GM21360 (cell line): Measurements from ENCODE around the gene CLDN24.

Source experiments
- ATAC-seq: cut with Tn5 transposase; IDR thresholded peaks from one replicate; pipeline ENCODE4 v1.9.1; 2021; ENCODE audit warnings: mild to moderate bottlenecking, moderate library complexity; ENCODE audit not compliant: unreplicated experiment

The CLDN24 gene

DNA sequence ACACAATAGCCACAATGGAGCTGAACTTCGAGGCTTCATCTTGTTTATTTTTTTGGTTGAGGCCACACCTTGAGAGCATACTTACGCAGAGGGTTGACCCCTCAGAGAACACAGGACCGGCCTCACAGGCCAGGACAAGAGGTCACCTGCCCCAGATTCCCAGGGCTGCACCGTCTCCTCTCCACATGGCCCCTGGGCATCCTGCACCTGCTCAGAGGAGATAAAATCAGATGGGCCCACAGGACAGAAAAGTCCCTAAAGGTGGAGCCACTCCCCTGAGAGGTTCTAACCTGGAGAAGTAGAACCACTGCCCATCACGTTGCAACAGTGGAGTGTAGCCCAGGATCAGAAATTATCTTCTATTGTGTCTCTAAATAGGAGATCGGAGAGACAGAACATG, 1.1 kb upstream of the CLDN24 start:
- no peak for ATAC-seq

DNA sequence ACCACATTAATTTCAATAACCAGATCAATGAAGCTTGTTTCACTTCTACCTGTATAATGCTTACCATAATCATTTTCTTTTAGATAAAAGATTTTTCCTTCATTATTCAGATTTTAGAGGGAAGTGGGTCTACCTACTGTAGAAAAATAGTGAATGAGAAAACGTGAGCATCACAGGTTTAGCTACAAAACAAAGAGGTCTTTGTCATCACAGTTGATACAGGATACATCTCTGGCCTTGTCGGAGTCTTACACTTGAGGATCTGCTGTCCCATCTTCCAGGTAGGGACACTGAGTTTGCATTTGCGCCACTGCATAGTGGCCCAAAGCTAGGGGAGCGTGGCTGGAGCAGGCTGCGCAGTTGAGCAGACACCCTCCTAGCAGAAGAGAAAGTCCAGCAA, 710 bp downstream of the CLDN24 start:
- ATAC-seq, result no peak

DNA sequence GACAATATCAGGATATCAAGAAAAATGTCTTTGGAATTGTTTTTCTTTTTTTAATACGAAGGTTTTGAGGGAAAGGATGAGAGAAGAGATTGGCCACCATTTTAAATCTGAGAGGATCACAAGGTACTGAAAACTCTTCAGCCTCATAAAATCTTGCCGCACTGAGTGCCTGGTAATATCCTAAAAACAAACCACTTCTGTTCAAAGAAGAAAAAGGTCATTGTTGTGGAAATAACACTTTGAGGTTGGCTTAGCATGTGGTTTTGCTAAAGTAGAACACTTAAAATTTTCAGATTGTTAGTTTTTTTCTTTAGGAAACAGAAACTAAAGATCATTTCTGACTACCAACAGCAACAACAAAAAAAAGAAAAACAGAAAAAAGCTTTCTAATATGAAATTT, 1.1 kb downstream of the CLDN24 start:
- ATAC-seq, result no peak

DNA sequence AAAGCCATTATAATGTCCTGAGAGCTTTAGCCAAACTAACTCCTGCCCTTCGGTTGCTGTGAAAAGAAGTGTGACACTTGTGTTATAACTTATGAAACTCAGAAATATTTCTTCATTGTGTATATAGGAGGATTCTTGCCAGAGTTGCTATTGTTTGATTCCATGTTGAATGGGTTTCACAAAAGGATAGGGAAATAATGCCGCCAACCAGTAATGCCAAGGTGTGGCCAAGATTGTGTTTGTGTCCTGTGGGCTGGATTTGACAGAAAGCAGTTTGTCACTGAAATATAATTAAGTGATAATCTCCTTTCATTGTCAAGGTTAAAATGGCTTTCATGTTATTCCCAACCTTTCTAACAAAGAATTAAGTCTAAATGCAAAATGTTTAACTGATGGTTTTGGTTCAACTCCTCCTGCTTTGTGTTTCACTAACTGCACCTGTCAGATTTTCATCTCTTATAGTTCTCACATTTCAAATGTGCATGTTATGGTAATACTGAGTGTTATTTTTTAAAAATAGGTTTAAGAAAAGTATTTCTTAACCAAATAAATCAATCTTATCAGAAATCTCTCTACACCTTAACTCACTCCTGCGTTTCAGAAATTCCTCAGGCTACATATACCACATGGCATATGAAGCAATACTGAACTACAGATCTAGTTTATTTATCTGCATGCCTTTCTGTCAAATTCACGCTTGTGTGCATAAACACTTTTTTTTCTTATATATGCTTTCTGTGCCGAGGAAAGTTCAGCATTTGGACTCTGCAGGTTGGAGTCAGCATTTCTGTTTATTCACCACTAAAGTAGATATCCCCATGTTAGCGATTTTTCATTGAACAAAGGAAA, 1.8 kb downstream of the CLDN24 start, which contains the start of gene CLDN22:
Gene CLDN22, minus strand, starts transcription at position 66 of the 849 bp plus-strand sequence. Its CDS starts 58 bp downstream, at position 8.
- no peak for ATAC-seq

DNA sequence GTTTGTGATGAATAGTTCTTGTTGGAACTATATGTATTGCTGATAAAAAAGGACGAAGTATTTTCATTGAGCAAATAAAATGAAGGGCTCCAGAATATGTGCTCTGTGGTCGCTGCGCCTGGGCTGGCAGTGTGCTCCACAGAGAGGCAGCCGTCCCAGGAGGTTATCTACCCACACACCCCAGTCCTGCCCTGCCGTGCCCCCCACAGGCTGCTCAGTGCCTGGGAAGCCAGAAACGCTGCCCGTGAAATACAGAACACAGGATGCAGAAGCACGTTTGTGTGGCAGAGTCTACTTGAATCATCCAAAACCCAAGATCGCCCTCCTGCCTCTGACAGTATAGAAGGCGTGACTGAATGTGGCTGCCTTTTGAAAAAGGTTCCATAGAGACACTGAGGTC, 3.6 kb downstream of the CLDN24 start:
- no peak for ATAC-seq

DNA sequence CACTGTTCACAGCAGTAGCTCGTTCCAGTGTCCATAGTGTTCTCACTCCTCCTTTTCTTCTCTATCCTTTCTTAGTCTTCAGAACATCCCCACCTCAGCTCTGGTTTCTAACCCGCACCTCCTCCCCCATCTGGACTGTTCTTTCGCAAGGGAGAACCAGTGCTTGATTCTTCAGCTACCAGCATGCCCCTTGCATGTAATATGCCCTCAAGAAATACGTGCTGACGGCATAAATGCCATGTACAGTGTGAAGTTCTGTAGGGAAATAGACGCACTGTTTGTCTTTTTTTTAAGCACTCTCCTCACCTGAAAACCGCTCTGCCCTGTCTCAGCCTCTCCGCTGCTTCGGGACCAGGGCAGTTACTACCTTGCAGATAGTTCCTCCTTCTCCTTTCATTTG, 7.4 kb downstream of the CLDN24 start:
- ATAC-seq, result no peak

DNA sequence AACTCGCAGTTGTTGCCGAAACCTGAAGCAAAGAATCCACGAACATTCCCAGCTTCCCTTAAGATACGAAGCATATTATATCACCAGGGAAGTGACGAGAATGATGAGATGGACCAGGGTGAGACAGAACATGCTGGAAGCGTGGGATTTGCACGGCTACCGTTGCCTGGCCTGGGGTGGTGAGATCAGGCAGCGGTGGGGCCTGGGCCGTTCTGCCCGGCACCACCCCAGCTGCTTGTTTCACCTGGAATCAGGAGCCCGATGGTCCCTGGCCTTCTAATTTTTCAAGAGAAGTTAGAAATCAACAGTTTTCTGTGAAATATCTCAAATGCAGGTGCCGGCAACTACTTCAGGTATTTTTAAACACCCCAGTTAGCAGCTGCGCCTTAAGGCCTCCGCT, 7.9 kb downstream of the CLDN24 start:
- no peak for ATAC-seq

DNA sequence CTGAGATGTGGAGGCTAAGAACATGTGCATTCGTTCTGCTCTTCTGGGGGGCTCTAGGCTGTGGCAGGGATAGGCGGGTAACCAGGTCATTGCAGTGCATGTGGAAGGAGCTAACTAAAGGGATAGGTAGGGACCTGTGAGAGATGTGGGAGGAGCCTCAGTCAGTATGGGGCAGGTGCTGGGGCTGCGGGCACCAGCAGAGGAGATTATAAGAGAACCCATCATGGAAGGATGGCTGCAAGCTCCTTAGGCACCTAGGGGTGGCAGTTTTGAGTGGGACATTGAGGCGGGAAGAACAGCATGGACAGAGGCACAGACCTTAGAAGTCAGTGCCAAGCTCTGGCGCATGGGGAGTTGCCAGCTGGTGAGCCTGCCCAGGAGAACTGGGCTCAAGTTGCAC, 9.4 kb downstream of the CLDN24 start:
- no peak for ATAC-seq

DNA sequence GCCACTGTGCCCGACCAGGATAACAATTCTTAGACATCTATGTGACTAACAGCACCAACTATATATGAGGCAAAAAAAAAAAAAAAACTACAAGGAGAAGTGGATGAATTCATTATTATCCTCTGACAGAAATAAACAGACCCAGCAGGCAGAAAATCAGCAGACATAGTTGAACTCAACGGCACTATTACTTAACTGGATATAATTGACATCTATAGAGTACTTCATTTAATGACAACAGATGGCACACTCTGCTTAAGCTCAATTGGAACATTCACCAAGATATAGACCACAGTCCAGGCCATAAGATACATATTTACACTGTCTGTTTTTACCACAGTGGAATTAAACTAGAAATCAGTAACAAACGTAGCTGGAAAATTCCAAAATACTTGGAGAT, 15.4 kb downstream of the CLDN24 start:
- ATAC-seq, result no peak

DNA sequence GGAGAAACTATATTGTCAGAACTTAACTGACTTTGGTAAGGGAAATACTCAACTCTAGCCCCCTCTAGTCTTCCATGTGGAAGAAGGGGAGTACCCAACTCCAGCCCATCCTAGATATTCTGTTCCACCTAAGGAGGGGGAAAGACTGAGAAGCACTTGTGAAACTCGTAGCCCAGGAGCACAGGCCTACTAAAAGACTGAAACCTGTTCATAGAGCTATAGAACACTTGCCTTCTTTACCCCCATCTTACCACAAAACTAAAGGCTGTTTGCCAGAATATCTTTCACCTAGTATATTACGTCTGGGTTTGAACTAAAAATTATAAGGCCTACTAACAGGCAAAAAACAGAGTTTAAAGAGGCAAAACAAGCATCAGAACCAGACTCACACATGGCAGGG, 17.7 kb downstream of the CLDN24 start:
- no peak for ATAC-seq

DNA sequence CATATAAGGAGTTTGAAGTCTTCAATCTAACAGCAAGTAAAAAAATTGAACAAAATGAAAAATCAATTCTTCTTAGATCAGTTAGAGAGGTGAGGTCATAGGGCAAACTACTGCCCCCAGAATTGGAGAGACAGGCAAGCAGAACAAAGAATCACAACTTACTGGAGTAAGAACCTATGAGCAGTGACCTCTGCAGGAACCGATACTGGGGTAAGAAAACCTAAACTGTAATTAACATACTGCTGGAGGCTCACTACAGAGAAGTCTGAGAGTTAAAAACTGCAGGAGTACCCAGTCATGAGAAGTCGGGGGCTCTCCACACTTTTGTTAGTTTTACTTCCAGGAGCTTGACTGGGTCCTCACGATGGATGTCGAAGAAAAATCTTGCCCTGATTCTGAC, 18.2 kb downstream of the CLDN24 start:
- ATAC-seq, result peak; percentile 75

GRCh38 chr4:183303301-183303700, 18.9 kb downstream of the CLDN24 start:
- no peak for ATAC-seq

- no peak for ATAC-seq
These were observed 21.6 kb downstream of the CLDN24 start for GRCh38 chr4:183300655-183301054.

GRCh38 chr4:183300070-183300469, 22.2 kb downstream of the CLDN24 start:
- ATAC-seq, result no peak

DNA sequence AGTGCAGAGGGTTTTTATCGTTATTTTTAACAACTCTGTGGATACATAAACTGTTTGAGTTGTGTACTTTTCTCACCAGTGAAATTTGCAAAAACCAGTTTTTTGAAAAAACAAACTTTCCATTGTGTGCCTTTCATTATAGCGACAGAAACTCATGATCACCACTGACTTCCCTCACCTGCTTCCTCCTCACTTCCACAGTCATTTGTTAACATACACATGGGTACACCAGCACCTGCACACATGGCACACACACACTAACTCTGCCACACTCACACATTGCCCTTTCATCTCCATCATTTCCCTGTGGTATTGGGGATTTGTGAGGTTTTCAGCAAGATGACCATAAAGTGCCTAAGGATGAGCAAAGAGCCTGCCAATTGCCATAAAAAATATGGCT, 22.8 kb downstream of the CLDN24 start:
- no peak for ATAC-seq

- peak; percentile 49 for ATAC-seq
These were observed 24.6 kb downstream of the CLDN24 start for GRCh38 chr4:183297675-183298074.

DNA sequence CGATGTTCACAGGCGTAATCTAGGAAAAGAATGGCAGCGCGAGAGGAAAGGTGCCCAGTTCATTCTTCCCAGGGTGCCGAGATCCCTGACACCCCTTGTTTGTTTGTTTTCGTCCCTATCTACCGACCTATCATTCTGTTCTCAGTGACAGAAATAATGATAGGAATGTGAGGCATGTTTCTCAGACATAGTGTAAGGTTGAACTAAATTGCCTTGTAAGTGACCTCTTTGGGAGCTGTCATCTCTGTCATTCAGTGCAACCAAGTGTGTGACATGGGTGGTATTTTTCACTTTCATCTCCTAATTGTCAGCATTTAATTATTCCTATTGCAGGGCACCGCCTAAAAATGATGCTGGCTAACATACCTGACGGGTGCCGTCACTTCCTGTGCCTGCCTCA, 26.5 kb downstream of the CLDN24 start:
- ATAC-seq, result no peak

DNA sequence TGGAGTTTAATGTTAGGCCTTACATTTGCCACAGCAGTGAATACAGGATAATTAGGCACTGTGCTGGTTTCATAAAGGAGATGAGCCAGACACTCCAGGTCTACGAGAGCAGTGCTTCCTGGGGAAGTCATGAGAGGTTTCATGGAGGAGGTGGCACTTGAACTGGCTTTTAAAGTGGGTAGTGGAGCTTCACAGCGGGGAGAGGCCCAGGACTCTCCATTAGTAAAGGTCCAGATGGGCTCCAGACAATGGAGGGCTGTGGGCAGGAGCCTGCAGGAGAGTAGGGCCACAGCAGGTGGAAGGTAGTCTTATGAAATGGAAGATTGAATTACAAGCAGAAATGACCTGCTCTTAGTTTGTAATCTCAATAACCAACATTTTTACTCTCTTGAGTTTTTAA, 31.2 kb downstream of the CLDN24 start:
- no peak for ATAC-seq

DNA sequence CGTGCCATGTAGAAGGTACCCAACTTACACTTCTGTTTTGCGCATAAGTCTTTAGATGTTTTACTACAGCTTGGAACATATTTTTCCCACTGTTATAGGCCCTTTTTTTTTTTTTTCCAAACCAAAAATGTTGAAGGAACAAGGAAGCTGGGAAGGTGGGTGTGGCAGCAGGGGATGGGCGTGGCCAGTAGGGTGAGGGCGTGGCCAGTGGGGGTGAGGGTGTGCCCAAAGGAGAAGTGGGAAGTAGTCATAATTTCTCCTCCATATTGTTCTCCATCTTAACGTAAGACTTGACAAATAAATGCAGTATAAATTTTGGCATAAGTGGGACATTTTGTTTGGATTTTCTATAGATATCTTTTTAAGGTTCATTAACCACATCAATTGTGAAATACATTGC, 32.5 kb downstream of the CLDN24 start:
- ATAC-seq, result no peak

GRCh38 chr4:183288955-183289354, 33.3 kb downstream of the CLDN24 start:
- no peak for ATAC-seq

DNA sequence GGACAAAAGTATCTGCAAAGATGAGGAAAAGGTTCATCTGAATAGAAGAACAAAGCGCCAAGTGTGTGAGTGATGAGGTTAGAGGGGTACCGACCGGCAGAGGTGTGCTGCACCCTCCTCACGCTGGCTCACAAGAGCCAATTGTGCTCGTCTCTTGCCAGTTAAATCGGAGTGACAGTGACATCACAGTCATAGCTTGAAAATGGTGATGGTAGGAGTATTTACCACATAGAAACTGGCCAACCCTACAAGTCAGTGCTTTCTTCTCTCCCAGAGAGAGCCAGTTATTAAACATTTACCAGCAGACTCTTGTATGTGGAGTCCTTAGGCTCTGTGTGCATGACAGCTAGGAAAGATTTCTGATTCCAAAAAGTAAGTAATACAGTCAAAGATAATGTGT, 34.5 kb downstream of the CLDN24 start:
- ATAC-seq, result no peak

- no peak for ATAC-seq
These were observed 34.9 kb downstream of the CLDN24 start for GRCh38 chr4:183287309-183287659.
